GM18867 (cell line): Measurements from ENCODE around the gene SHISA5.

Experiments
- ATAC-seq: cut with Tn5 transposase; IDR thresholded peaks from one replicate; pipeline ENCODE4 v1.9.1; 2021; ENCODE audit warnings: mild to moderate bottlenecking, moderate library complexity; ENCODE audit not compliant: unreplicated experiment

Gene SHISA5

DNA sequence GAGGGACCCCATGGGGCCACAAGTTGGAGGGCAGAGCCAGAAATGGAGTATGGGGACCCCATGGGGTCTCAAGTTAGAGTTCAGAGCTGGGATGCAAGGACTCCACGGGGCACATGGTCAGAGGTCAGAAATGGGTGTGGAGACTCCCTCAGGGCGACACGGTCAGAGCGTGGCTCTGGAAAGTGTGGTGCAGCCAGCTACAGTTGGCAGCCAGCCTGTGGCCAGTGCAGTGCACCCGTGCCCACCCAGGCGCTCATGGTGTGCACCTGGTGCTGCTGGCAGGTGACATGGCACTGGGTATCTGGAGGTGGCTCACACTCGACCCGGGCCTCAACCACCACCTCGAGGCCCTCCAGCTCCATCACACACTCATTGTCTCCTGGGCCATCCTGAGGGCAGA, 85.3 kb downstream of the SHISA5 start:
- no peak for ATAC-seq

DNA sequence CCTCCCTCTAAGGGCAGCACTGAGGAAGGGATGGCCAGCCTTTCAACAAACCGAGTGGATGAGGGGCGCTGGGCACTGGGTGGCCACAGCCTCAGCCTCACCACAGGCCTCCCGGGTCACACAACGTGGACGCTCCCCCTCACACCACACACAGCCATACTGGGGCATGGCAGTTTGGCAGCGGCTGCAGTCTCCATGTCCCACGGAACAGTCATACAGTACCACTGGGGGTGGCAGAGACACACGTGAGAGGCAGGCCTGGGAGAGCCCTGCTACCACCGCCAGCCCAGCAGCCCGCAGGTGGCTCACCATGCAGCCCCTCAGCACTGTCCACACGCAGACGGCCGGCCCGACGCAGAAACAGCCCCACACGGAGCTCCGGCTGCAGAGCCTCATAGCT, 85.8 kb downstream of the SHISA5 start:
- ATAC-seq, result no peak
